Panc1 (cell line): ENCODE measurements around the gene KIR3DL2. TPM values are rescaled to one million over a fixed set of nuclear protein-coding genes. Genes with fewer than 3 reads are reported as not detected.
"Not testable (repeated sequence)": the region's sequence is repeated elsewhere in the genome, so short reads cannot be mapped to it uniquely, and the experiment has no call there.

Source experiments
- ATAC-seq: fragments of 200-7000 bp; cut with Tn5 transposase; 2 replicates; pipeline ENCODE4 v1.9.1; 2020; ENCODE audit warnings: mild to moderate bottlenecking, moderate library complexity
- BruUV-seq: library from RNA; stranded (reverse); fragments of 400-500 nt; replicated peaks from 2 replicates; lab custom pipeline; 2021; lab: Mats Ljungman, UMichigan
- CTCF ChIA-PET: fragments of 300-600 bp; sonication (Branson Sonifier 250); formaldehyde crosslinking; loops from one replicate; lab custom pipeline; 2022; ENCODE audit warnings: antibody characterized with exemption; lab: Charles Lee
- POLR2A ChIA-PET: fragments of 300-600 bp; sonication (Branson Sonifier 250); formaldehyde crosslinking; loops from one replicate; lab custom pipeline; 2022; ENCODE audit warnings: antibody characterized with exemption; lab: Charles Lee
- DNase-seq: peaks from one replicate; pipeline ENCODE4 v3.0.0-alpha.2; 2010; ENCODE audit warnings: low read depth, low spot score
- H3K27ac ChIP-seq: 2 replicates; pipeline ENCODE4 v1.5.1; 2011; ENCODE audit warnings: mild to moderate bottlenecking, low read length, inconsistent platforms
- H3K27me3 ChIP-seq: fragments of 200-500 bp; sonication (Bioruptor generic); 2 replicates; pipeline ENCODE4 v1.6.0; 2014; ENCODE audit warnings: low read length, inconsistent platforms; ENCODE audit not compliant: control insufficient read depth, insufficient read depth
- H3K36me3 ChIP-seq: fragments of 200-500 bp; sonication (Bioruptor generic); 2 replicates; pipeline ENCODE4 v1.5.1; 2014; ENCODE audit warnings: inconsistent platforms, mild to moderate bottlenecking, low read length, moderate library complexity; ENCODE audit not compliant: control insufficient read depth, insufficient read depth
- H3K4me1 ChIP-seq: 2 replicates; pipeline ENCODE4 v1.5.1; 2011; ENCODE audit warnings: inconsistent platforms, mild to moderate bottlenecking, low read length, moderate library complexity; ENCODE audit not compliant: control insufficient read depth, insufficient read depth
- H3K4me3 ChIP-seq, 2 experiments: 2 replicates each; pipeline ENCODE4 v1.5.1; 2011 to 2012; ENCODE audit warnings: low read depth in 2 of 2, low read length in 2 of 2, mild to moderate bottlenecking in 2 of 2, inconsistent platforms in 1 of 2, moderate library complexity in 1 of 2
- H3K9me3 ChIP-seq: fragments of 200-500 bp; sonication (Bioruptor generic); 2 replicates; pipeline ENCODE4 v1.5.1; 2014; ENCODE audit warnings: low read depth, mild to moderate bottlenecking, inconsistent platforms, low read length, moderate library complexity; ENCODE audit not compliant: control insufficient read depth, insufficient read depth
- CTCF ChIP-seq: fragments of 450-650 bp; IDR thresholded peaks from 2 replicates; pipeline ENCODE4 v1.5.1; 2017; ENCODE audit warnings: mild to moderate bottlenecking
- POLR2AphosphoS5 ChIP-seq: IDR thresholded peaks from 2 replicates; pipeline ENCODE4 v1.6.1; 2012; ENCODE audit warnings: mild to moderate bottlenecking, low read depth, low read length, moderate library complexity
- REST ChIP-seq, 2 experiments: IDR thresholded peaks; 2 replicates each; pipeline ENCODE4 v1.6.1; 2011 to 2012; ENCODE audit warnings: low read depth in 2 of 2, control low read depth in 1 of 2, low read length in 1 of 2, mild to moderate bottlenecking in 1 of 2, moderate library complexity in 1 of 2; ENCODE audit not compliant: insufficient read depth in 1 of 2
- SIN3A ChIP-seq: IDR thresholded peaks from 2 replicates; pipeline ENCODE4 v1.6.1; 2012; ENCODE audit warnings: low read depth, mild to moderate bottlenecking, low read length, moderate library complexity, borderline replicate concordance; ENCODE audit not compliant: insufficient read depth
- TCF7L2 ChIP-seq: IDR thresholded peaks from 2 replicates; pipeline ENCODE4 v1.6.1; 2011; ENCODE audit warnings: mild to moderate bottlenecking, low read depth, low read length, inconsistent platforms
- in situ Hi-C: cut with HindIII; loops from 2 replicates; pipeline ENCODE4 v1.10.0; 2016; ENCODE audit warnings: low sequenced_read_pairs, low pct_unique_long_range_greater_than_20kb
- intact Hi-C: fragments of 100-400 bp; cut with micrococcal nuclease; formaldehyde crosslinking; loops from one replicate; pipeline ENCODE4 v1.10.0; 2022; ENCODE audit not compliant: unreplicated experiment
- total RNA-seq: library from RNA; stranded (reverse); gene quantifications from one replicate; pipeline ENCODE4 v1.2.1, GENCODE V29; 2021; ENCODE audit not compliant: unreplicated experiment

Gene KIR3DL2
- total RNA-seq, 1 experiment from 2014 or later: not detected

- H3K4me1 ChIP-seq: no peaks in the 10 kb centered on the region
- no peaks in the 10 kb centered on the region for H3K36me3 ChIP-seq
- H3K27me3 ChIP-seq: no peaks in the 10 kb centered on the region
- BruUV-seq: no TSS peak
- H3K4me3 ChIP-seq: no peak overlapping the region
- CTCF ChIA-PET: no interaction called here
- H3K27ac ChIP-seq: no peak overlapping the region
- H3K9me3 ChIP-seq: no peaks in the 10 kb centered on the region
- no peak for TF ChIP-seq POLR2AphosphoS5
- no peak for TF ChIP-seq TCF7L2
- TF ChIP-seq CTCF: no peak
- TF ChIP-seq SIN3A: no peak
- no peak for TF ChIP-seq REST (IDR thresholded peaks at IDR 0.05; ENCODE audit: insufficient read depth in 1 of 2, low read depth in 2 of 2, low read length in 1 of 2)
- POLR2A ChIA-PET: no interaction called here
- DNase-seq: no peak
- ATAC-seq: no peak
- intact Hi-C loops (no loop called here), in situ Hi-C loops (no loop called here)
Observed at GRCh38 chr19:54902061-54902460, 51.8 kb downstream of the KIR3DL2 start.

- BruUV-seq: no TSS peak
- intact Hi-C loops: no loop called here
- POLR2A ChIA-PET: no interaction called here
- DNase-seq (no peak), ATAC-seq (no peak)
- TF ChIP-seq POLR2AphosphoS5: no peak
- no peak for TF ChIP-seq SIN3A
- TF ChIP-seq TCF7L2: no peak
- Histone ChIP-seq H3K27me3 (no peaks in the 10 kb centered on the region), H3K9me3 (no peaks in the 10 kb centered on the region), H3K4me1 (no peaks in the 10 kb centered on the region), H3K4me3 (no peak overlapping the region), H3K27ac (no peak overlapping the region), H3K36me3 (no peaks in the 10 kb centered on the region)
- in situ Hi-C loops: no loop called here
- CTCF ChIA-PET: no interaction called here
Observed at GRCh38 chr19:54903303-54903702, 53.1 kb downstream of the KIR3DL2 start.

- POLR2A ChIA-PET, ATAC-seq, in situ Hi-C loops, H3K27ac ChIP-seq, intact Hi-C loops, H3K9me3 ChIP-seq, H3K27me3 ChIP-seq, H3K4me1 ChIP-seq, BruUV-seq, DNase-seq, H3K36me3 ChIP-seq, H3K4me3 ChIP-seq: not testable (repeated sequence)
- CTCF ChIA-PET: interaction anchor here (0.6 kb wide), 2 partner anchors 15 to 17 kb away, joined by 4 to 5 read pairs; no protein-coding TSS in a partner anchor
Observed at GRCh38 chr19:54904261-54904660, 54.0 kb downstream of the KIR3DL2 start.
